ENCODE data around the gene IRAK2. TPM values are rescaled to one million over a fixed set of nuclear protein-coding genes. Genes with fewer than 3 reads are reported as not detected.

The IRAK2 gene
- total and polyA plus RNA-seq, 2 donors (not counting 3 experiments of a cell fraction or from before 2014, with no cell fraction given): 7.9 to 10.0 TPM

- POLR2A ChIA-PET: no interaction called here
- H4K20me1 ChIP-seq (replicated peaks; ENCODE audit: control insufficient read depth, extremely low read depth, insufficient read depth, low read length): peaks cover 3% of the 10 kb centered on the region
- DNase-seq (ENCODE audit: low read depth, low spot score): no peak
Measured at GRCh38 chr3:10119376-10119775, 45.3 kb upstream of the IRAK2 start.

GRCh38 chr3:10121064-10121463 is 43.7 kb upstream of the IRAK2 start:
- Histone ChIP-seq H3K27me3 (ENCODE audit: control insufficient read depth in 2 of 2, insufficient read depth in 2 of 2, low read length in 2 of 2) (no peaks in the 10 kb centered on the region), H3K4me3 (replicated peaks in 1 of 3; ENCODE audit: insufficient read depth in 1 of 3, low read depth in 1 of 3, low read length in 3 of 3) (no peak overlapping the region), H3K4me2 (ENCODE audit: insufficient read depth, low read length) (no peak overlapping the region), H3K9ac (replicated peaks; ENCODE audit: extremely low read depth, insufficient read depth, low read length) (no peak overlapping the region), H3K27ac (ENCODE audit: insufficient read depth, low read depth, low read length) (no peak overlapping the region), H3K9me3 (replicated peaks; ENCODE audit: control insufficient read depth, insufficient read depth, low read length) (no peaks in the 10 kb centered on the region), H3K36me3 (ENCODE audit: control insufficient read depth in 2 of 2, extremely low read depth in 1 of 2, insufficient read depth in 2 of 2, low read length in 2 of 2) (peaks cover 4 to 8% of the 10 kb centered on the region in 2 experiments), H3K4me1 (ENCODE audit: control insufficient read depth, extremely low read depth, insufficient read depth, low read length) (peaks cover 9% of the 10 kb centered on the region), H3K9me1 (replicated peaks; ENCODE audit: control insufficient read depth, extremely low read depth, insufficient read depth, low read length) (no peaks in the 10 kb centered on the region), H3K79me2 (ENCODE audit: control insufficient read depth, insufficient read depth, low read length) (peaks cover 74% of the 10 kb centered on the region), H4K20me1 (replicated peaks; ENCODE audit: control insufficient read depth, extremely low read depth, insufficient read depth, low read length) (peaks cover 3% of the 10 kb centered on the region), H2AFZ (ENCODE audit: low read depth, low read length) (no peak overlapping the region)
- ChIA-PET POLR2A (no interaction called here), CTCF (no interaction called here)
- dilution Hi-C loops (cut with MboI; ENCODE audit: extremely low pct_ligation_motif_present, low sequenced_read_pairs): no loop called here
- TF ChIP-seq FOS (IDR thresholded peaks at IDR 0.05; ENCODE audit: borderline replicate concordance, insufficient read depth, low read length) (no peak), POLR2AphosphoS5 (IDR thresholded peaks at IDR 0.05; ENCODE audit: insufficient read depth, low read depth, low read length) (no peak), CTCF (IDR thresholded peaks at IDR 0.05; ENCODE audit: extremely low read depth in 1 of 2, insufficient read depth in 1 of 2, low read depth in 1 of 2, low read length in 2 of 2) (no peak), POLR2A (IDR thresholded peaks at IDR 0.05; ENCODE audit: low read depth, low read length) (no peak), JUN (IDR thresholded peaks at IDR 0.05; ENCODE audit: borderline replicate concordance, insufficient read depth, insufficient read length, low read depth) (no peak), MYC (IDR thresholded peaks at IDR 0.05; ENCODE audit: low read depth, low read length) (no peak), GATA2 (IDR thresholded peaks at IDR 0.05; ENCODE audit: insufficient read depth, insufficient read length, low read depth, low read length) (no peak), MAX (IDR thresholded peaks at IDR 0.05; ENCODE audit: insufficient read depth, insufficient read length) (no peak), EZH2 (IDR thresholded peaks at IDR 0.05; ENCODE audit: borderline replicate concordance, low read depth, low read length, severe bottlenecking) (no peak)
- BruUV-seq (replicated peaks): no TSS peak
- no peak for DNase-seq (ENCODE audit: low read depth, low spot score)
- no peak for FAIRE-seq
- intact Hi-C loops (cut with micrococcal nuclease): no loop called here

More at GRCh38 chr3:10119376-10119775, 45.3 kb upstream of the IRAK2 start:
- Histone ChIP-seq H3K9ac (replicated peaks; ENCODE audit: extremely low read depth, insufficient read depth, low read length) (no peak overlapping the region), H2AFZ (ENCODE audit: low read depth, low read length) (no peak overlapping the region), H3K4me2 (ENCODE audit: insufficient read depth, low read length) (no peak overlapping the region), H3K27ac (ENCODE audit: insufficient read depth, low read depth, low read length) (no peak overlapping the region), H3K27me3 (ENCODE audit: control insufficient read depth in 2 of 2, insufficient read depth in 2 of 2, low read length in 2 of 2) (no peaks in the 10 kb centered on the region), H3K36me3 (ENCODE audit: control insufficient read depth in 2 of 2, extremely low read depth in 1 of 2, insufficient read depth in 2 of 2, low read length in 2 of 2) (peaks cover 3% of the 10 kb centered on the region in 2 experiments), H3K4me1 (ENCODE audit: control insufficient read depth, extremely low read depth, insufficient read depth, low read length) (peaks cover 9% of the 10 kb centered on the region), H3K9me3 (replicated peaks; ENCODE audit: control insufficient read depth, insufficient read depth, low read length) (no peaks in the 10 kb centered on the region), H3K9me1 (replicated peaks; ENCODE audit: control insufficient read depth, extremely low read depth, insufficient read depth, low read length) (no peaks in the 10 kb centered on the region), H3K79me2 (ENCODE audit: control insufficient read depth, insufficient read depth, low read length) (peaks cover 73% of the 10 kb centered on the region), H3K4me3 (replicated peaks in 1 of 3; ENCODE audit: insufficient read depth in 1 of 3, low read depth in 1 of 3, low read length in 3 of 3) (no peak overlapping the region)
- no TSS peak for BruUV-seq (replicated peaks)
- intact Hi-C loops (cut with micrococcal nuclease) (loop anchor here (10.0 kb wide), 1 partner anchor 135 kb away; the partner anchor contains the start of gene EMC3), dilution Hi-C loops (cut with MboI; ENCODE audit: extremely low pct_ligation_motif_present, low sequenced_read_pairs) (no loop called here)
- no peak for TF ChIP-seq JUN (IDR thresholded peaks at IDR 0.05; ENCODE audit: borderline replicate concordance, insufficient read depth, insufficient read length, low read depth)
- no peak for TF ChIP-seq MAX (IDR thresholded peaks at IDR 0.05; ENCODE audit: insufficient read depth, insufficient read length)
- CTCF ChIA-PET: no interaction called here
- no peak for FAIRE-seq
